ENCODE data around the gene APAF1.

- TF ChIP-seq EZH2 (IDR thresholded peaks at IDR 0.05) (no peak), POLR2AphosphoS5 (IDR thresholded peaks at IDR 0.05; ENCODE audit: borderline replicate concordance, low read depth, low read length) (no peak), FOXP2 (optimal IDR thresholded peaks at IDR 0.05; ENCODE audit: control extremely low read depth, extremely low read length, insufficient read depth) (no peak)
Observed at GRCh38 chr12:98780261-98780660, 135.2 kb downstream of the APAF1 start.

Measured in SK-N-MC (cell line).